ENCODE results near the gene KEAP1. TPM values are rescaled to one million over a fixed set of nuclear protein-coding genes. Genes with fewer than 3 reads are reported as not detected.

KEAP1 gene
- total and polyA plus RNA-seq, 2 of the 13 experiments (the other 11 are each of a cell fraction or from before 2014, with no cell fraction given) = 56.7 to 72.9 TPM

DNA sequence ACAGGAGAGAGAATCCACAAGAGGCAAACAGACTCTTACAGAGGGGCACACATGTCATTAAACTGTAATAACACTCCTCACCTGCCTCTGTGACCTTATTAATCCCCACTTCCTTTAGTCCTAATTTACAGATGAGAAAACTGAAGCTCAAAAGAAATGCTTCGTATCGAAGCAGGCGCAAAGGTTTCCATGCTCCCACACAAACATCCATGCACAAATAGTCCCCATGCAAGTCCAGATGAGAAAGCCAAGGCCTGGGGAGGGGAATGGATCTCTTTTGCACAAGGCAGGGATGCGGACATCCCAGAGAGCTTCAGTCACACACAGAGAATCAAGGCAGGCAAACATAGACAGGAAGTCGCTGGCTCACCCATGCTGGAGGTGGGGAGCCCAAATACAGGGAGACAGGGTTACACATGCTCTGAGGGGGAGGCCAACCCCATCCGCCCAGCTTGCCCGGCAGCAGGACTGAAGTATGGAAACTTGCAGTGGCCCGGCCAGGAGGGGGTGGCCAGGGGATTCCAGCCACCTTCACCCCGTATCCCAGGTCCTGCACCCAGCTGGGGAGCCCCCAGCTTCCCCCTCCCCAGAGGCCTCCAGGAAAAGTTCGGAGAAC, 13.6 kb upstream of the KEAP1 start (continued):
- no peak for TF ChIP-seq ZNF660 (CRISPR knock-in tag; IDR thresholded peaks at IDR 0.05; ENCODE audit: borderline replicate concordance, low read depth)
- TF ChIP-seq REST (IDR thresholded peaks at IDR 0.05; ENCODE audit: borderline replicate concordance in 1 of 2, low read depth in 1 of 2, low read length in 2 of 2) = no peak
- no peak for TF ChIP-seq SRY (CRISPR knock-in tag; IDR thresholded peaks at IDR 0.05)
- TF ChIP-seq TFDP2 (CRISPR knock-in tag; IDR thresholded peaks at IDR 0.05) = no peak
- no peak for TF ChIP-seq RORA (CRISPR knock-in tag; IDR thresholded peaks at IDR 0.05)

DNA sequence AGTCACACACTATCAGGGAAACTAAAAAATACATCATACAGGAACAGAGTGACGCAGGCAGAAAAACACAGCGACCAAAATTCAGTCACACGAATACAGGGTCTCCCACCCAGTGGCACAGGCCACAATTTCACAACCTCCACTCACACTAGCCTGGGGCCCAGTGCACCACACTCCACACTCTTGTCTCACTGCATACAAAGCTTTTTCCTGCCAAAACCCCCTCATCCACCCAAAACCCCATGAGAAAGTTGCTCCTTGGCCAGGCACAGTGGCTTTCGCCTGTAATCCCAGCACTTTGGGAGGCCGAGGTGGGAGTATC, 12.9 kb upstream of the KEAP1 start:
- FAIRE-seq (no peak), DNase-seq (ENCODE audit: low spot score) (no peak), ATAC-seq (no peak)
- TF ChIP-seq BORCS8-MEF2B (CRISPR knock-in tag; IDR thresholded peaks at IDR 0.05) (0 out of 2 replicates have a peak, but pooled peaks have one; percentile 28), GATAD2A (CRISPR knock-in tag; IDR thresholded peaks at IDR 0.05) (no peak), ZNF3 (CRISPR knock-in tag; IDR thresholded peaks at IDR 0.05) (0 out of 2 replicates have a peak, but pooled peaks have one; percentile 6)
- TF ChIP-seq, protein P1, sequence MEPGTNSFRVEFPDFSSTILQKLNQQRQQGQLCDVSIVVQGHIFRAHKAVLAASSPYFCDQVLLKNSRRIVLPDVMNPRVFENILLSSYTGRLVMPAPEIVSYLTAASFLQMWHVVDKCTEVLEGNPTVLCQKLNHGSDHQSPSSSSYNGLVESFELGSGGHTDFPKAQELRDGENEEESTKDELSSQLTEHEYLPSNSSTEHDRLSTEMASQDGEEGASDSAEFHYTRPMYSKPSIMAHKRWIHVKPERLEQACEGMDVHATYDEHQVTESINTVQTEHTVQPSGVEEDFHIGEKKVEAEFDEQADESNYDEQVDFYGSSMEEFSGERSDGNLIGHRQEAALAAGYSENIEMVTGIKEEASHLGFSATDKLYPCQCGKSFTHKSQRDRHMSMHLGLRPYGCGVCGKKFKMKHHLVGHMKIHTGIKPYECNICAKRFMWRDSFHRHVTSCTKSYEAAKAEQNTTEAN (CRISPR knock-in tag; conservative IDR thresholded peaks at IDR 0.05) = 0 out of 2 replicates have a peak, but pooled peaks have one; percentile 9
- Histone ChIP-seq H4K20me1 (ENCODE audit: insufficient read depth, low read length) (no peaks in the 10 kb centered on the region), H3K4me2 (ENCODE audit: low read depth, low read length) (peak overlapping the region; percentile 10; the same call in 1 of the 2 replicates), H3K9me3 (ENCODE audit: low read length) (no peaks in the 10 kb centered on the region), H3K27me3 (ENCODE audit: control insufficient read depth in 1 of 2, insufficient read depth in 2 of 2, low read length in 2 of 2) (peaks cover 15 to 66% of the 10 kb centered on the region in 2 experiments), H3K4me1 (ENCODE audit: insufficient read depth, low read length) (peaks cover 44% of the 10 kb centered on the region), H3K79me2 (ENCODE audit: insufficient read depth, low read length) (no peaks in the 10 kb centered on the region), H3K27ac (ENCODE audit: extremely low read length, insufficient read depth, low read length) (no peak overlapping the region), H3K4me3 (replicated peaks in 1 of 3; ENCODE audit: insufficient read depth in 1 of 3, low read depth in 2 of 3, low read length in 3 of 3) (no peak overlapping the region), H2AFZ (ENCODE audit: low read length) (no peak overlapping the region), H3K9ac (ENCODE audit: insufficient read depth, low read depth, low read length) (no peak overlapping the region), H3K36me3 (replicated peaks in 1 of 2; ENCODE audit: control insufficient read depth in 1 of 2, insufficient read depth in 2 of 2, low read length in 2 of 2) (no peaks in the 10 kb centered on the region)
- intact Hi-C loops (cut with micrococcal nuclease; ENCODE audit: unreplicated experiment) = no loop called here
- no TSS peak for BruUV-seq (replicated peaks)
- in situ Hi-C loops (cut with HindIII; ENCODE audit: extremely low pct_ligation_motif_present, low pct_unique_long_range_greater_than_20kb) = no loop called here
- 55% methylated on average over 5 of the region's 5 CpGs for WGBS (ENCODE audit: low lambda C conversion rate)
- CTCF ChIA-PET (ENCODE audit: low intra/inter-chr PET ratio, low total read pairs) = no interaction called here
- POLR2A ChIA-PET = no interaction called here

Data from HepG2 (cell line).